ENCODE data around the gene SCARB2.

SCARB2 gene

GRCh38 chr4:76224171-76224570 lies 10.5 kb upstream of the SCARB2 start:
- DNase-seq: no peak

DNA sequence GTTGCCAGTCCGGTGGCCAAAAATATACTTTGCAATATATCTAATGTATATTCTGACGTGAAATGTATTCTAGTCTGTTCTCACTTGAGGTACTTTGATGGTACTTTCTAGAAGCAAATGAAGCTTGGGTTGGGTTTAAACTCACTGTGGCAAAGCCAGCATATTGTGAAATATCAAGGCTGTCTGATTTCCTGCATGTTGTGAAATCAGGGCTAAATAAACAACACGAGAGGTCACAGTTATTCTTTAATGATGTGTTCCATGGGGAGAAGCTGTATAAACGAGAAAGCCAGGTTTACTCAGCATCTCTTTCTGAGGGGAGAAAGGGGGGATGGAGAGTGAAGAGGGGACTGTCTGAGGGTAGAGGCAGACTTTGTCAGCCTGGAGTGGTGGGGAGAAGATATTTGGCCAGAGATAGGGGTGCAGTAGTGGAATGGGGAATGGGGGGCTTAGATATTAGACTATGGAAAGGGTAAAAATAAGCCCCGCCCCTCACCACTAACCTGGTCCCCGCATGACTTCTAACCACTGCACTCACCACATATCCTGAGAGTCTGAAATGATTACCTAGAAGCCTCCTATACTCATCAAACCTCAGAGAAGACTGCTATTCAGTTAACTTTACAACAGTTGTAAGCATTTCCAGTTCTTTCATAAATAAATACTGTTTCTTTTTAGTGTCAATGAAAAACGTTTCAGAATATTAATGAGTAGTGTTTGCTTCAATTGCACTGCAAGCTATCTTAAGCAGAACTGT lies 5.9 kb upstream of the SCARB2 start:
- no peak for DNase-seq

GRCh38 chr4:76216975-76217814 lies 3.6 kb upstream of the SCARB2 start:
- no peak for DNase-seq

DNA sequence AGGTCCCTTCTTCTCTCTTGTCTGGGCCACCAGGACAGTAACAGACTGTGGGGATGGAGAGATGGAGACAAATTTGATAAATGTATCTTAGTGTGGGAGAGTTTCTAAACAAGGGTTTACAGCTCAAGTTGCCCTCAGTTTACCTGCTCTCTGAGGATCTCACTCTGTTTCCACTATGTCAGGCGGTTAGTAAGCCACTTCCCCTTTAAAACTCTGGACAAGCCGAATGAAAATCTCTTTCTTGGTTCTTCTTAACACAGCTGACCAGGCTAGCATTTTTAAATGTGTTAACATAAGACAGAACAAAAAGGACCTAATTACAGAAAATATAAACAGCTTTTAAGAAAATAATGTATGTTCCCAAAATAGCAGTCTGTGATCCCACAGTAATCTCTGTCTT lies 2.9 kb upstream of the SCARB2 start:
- DNase-seq: no peak

GRCh38 chr4:76215077-76215476 lies 1.5 kb upstream of the SCARB2 start:
- DNase-seq: no peak

DNA sequence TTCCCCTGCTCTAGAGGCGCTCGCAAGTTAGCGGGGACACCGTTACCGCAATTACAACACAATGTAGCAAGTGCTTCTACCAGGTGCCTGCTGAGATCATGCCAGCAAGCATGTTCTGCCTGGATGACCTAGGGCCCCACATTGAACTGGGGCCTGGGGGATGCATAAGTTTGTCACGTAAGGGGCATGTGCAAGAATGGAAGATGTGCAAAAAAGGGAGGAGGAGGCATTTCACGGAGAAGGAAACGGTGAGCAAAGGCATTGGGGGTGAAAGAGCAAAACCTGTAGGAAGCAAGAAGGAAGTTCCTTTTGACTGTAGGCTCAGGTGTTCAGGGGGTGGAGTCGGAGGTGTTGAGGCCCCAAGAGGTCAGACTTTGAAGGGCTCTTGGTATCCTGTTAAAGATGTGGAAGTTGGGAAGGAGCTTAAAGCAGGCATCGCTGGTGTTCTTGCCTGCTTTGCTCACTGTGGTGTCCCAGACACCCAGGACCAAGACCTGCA lies 602 bp upstream of the SCARB2 start:
- no peak for DNase-seq

- DNase-seq: no peak
Measured at GRCh38 chr4:76212851-76213414, 691 bp downstream of the SCARB2 start.

- no peak for DNase-seq
Measured at GRCh38 chr4:76211769-76212708, 1.6 kb downstream of the SCARB2 start.

GRCh38 chr4:76210452-76210851 lies 3.2 kb downstream of the SCARB2 start:
- no peak for DNase-seq

DNA sequence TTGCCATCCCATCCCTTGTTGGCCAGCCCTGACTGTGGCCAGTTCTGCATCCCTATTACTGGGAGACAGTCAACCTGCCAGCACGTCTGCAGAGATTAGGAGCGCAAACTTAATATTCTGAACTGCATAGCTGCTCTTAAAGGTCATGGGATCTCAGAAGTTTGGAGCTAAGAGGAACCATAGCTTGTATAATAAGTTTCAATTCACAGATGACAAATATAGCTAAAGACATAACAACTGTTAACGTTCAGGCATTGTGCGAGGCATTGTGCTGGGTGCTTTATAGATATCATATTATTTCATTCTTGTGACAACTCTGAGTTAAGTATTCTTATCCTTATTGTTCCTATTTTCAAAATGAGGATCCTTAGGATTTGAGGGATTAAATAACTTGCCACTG lies 3.7 kb downstream of the SCARB2 start:
- no peak for DNase-seq

GRCh38 chr4:76208005-76208765 lies 5.4 kb downstream of the SCARB2 start:
- no peak for DNase-seq

- DNase-seq: no peak
Measured at GRCh38 chr4:76207549-76207948, 6.1 kb downstream of the SCARB2 start.

DNA sequence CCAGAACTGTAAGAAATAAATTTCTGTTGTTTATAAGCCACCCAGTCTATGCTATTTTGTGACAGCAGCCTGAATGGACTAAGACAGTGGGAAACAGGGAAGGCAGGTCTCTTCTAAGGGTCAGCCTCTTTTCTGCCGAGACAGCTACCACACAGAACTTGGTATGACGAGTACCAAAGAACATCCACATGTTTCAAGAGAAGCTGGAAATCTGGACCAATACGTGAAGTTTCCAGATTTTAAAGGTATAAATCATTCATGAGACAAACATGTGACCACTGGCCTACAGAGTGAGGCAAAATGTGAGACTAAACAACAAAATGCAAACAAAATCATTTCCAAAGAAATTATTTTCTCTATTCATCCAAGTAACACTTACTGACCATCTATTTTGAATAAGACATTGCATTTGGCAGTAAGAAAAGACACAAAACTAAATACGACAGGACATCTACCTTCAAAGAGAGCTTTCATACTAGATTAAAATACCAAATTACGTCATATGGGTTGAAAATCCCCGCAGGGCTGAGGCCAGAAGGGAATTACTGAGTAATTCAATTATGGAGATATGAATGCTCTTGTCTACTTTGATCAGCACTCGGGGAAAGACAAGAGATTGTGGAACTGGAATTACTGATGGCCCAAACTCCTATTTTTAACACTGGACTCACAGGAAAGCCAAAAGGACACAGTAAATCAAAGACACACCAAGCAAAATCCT lies 7.2 kb downstream of the SCARB2 start:
- no peak for DNase-seq

- DNase-seq: no peak
Measured at GRCh38 chr4:76205476-76205875, 8.1 kb downstream of the SCARB2 start.

GRCh38 chr4:76204936-76205335 lies 8.7 kb downstream of the SCARB2 start:
- DNase-seq: no peak

- no peak for DNase-seq
Measured at GRCh38 chr4:76203541-76203940, 10.1 kb downstream of the SCARB2 start.

DNA sequence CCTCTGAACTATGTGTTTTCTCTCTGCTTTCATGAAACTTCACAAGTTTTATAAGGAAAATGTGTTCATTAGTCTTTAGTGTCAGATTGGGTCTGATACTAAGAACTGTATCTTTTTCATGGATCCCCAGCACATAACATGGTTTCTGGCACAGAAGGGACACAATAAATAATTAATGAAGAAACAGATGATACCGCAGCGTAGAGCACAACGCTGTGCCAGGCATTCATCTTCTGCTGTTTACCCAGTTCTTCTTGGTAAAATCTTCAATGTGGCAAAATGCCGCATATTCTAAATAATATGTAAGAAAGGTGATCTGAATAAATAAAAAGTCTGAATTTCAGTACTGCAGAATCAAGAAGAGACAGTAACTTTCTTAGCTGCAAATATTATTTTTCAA lies 12.3 kb downstream of the SCARB2 start:
- no peak for DNase-seq

DNA sequence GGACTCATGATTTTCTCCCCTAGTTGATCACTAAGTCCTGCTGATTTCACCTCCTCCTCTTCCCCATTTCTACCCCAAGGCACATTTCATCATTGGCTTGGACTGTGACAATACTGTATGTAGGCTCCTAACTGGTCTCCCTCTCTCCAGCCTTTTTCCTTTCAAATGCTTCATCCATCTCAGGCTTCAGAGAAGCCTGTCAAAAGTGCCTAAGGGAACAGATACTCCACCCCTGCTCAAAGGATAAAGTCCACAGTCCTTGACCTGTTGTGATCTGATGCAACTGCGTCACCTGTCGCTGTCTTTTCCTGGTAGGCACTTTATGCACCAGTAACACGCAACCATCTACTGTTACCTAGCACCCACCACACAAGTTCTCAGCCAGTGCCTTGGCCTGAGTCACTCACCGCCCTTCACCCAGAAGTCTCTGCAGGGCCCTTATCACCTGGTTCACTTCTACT lies 12.8 kb downstream of the SCARB2 start:
- DNase-seq: no peak

DNA sequence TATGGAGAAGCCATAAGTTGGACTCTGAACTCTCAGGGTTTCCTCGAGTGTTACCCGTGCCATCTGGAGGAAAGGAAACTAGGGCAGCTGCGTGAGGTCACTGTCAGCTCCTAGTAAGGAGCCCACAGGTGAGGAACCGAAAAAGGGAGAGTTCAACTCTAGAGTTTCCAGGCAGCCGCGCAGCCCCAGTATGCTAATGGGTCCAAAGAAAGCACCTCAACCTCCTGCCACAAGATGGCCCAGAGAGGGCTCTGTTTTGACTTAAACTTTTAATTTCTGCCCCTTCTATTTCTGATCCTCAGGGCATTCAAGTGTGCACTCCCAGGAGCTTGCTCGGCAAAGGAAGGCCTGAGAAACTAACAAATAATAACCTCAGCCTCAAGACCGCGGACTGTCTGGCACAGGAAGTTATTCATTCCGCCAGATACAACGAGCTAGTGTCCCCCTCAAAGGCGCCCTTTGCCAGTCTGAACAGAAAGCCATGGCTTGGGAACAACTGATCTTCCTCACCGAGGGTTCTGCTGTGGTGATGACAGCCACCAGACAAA lies 13.9 kb downstream of the SCARB2 start:
- DNase-seq: no peak

DNA sequence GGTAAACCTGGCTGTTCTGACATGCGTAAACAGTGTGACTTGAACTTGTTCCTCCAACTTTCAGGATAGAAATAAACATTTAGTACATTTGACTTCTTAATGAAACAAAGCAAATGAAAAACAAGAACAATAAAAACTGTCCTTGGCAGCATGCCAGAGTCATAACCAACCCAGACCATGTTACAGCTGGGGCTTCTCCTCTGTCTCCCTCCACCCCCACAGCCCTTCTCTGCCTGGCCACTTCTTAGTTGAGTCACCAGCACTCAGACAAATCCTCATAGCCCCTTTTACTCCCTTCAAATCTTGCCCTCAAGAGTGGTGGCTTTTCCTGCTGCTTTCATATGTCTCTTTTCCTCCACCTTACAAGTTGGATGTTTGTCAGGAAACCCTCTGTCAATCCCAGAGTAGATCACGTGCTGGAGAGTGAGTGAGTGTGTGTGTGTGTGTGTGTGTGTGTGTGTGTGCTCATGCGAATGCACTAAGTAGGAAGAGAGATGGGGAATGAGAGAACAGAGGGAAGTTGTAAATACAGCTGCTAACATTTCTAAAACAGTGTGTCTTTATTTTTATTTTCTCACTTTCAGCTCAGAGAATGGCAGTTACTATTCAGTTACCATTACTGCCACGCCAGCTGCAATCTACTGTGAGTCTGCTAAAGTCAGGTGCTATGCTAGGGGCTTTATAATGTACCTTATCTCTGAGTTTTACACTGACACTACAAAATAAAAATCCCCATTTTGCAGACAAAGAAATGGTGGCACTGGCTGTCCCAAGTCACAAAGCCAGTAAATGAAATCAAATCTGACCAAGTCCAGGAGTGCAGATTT lies 15.0 kb downstream of the SCARB2 start:
- no peak for DNase-seq
